Measurements from ENCODE around the gene IKBKE.

IKBKE gene

DNA sequence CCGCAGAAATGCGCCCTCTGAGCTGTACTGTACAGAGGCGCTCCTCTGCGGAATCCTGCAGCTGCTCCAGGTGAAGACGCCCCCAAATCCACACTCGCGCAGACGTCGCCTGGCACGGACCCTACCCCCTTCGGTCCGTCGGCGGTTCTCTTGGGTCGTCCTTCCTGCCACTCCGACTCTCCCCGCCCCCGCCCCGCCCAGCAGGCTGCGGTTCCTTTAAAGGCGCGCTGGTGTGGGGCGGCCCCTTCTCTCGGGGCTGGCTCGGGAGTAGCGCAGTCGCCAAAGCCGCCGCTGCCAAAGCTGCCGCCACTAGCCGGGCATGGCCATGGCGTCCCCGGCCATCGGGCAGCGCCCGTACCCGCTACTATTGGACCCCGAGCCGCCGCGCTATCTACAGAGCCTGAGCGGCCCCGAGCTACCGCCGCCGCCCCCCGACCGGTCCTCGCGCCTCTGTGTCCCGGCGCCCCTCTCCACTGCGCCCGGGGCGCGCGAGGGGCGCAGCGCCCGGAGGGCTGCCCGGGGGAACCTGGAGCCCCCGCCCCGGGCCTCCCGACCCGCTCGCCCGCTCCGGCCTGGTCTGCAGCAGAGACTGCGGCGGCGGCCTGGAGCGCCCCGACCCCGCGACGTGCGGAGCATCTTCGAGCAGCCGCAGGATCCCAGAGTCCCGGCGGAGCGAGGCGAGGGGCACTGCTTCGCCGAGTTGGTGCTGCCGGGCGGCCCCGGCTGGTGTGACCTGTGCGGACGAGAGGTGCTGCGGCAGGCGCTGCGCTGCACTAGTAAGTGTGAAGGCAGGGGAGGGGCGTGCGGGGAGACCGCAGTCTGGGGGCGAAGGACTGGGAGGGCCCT, 37.2 kb downstream of the IKBKE start, which contains the start of gene RASSF5:
Gene RASSF5 (plus strand): TSS at position 248 of the 846 bp plus-strand sequence. CDS start 72 bp downstream, at position 320.
- TF ChIP-seq YY1 (IDR thresholded peaks at IDR 0.05; ENCODE audit: low read depth) (no peak; the same call in 1 of the 2 replicates), FOXM1 (IDR thresholded peaks at IDR 0.05; ENCODE audit: borderline replicate concordance, low read depth) (no peak), CREB1 (IDR thresholded peaks at IDR 0.05; ENCODE audit: low read depth) (no peak), TAF1 (IDR thresholded peaks at IDR 0.05; ENCODE audit: low read depth) (no peak)

DNA sequence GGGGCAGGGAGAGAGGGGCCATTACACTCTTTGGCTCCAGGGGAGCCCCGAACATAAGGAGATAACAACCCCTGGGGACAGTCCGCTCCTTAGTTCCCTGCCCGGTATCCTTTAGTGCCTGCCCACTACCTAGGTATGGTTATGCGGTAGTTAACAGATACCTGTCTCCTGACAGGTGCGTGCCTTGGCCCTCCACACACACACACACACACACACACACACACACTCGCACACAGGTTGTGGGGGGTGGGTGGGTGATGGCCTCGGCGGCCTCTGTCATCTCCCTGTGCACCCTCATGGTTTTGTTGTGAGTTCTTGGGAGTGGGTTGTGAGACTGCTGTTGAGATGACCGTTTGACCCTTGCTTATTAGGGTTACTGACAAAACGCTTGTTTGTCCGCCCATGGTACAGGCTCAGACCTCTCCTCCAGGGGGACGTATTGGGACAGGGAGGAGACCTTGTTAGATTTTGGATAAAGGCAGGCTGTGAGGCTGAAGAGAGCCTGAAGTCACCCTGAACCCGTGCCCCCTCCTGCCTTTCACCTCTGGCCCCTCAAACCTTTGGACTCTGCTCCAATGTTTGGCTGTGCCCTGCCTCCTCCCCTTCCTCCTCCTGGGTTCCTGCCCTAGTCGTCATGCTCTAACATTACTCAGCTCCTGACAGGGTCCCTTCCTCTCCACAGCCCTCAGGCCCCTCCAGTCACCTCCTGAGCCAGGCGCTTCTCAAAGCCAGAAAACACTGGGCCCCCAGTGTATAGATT, 38.0 kb downstream of the IKBKE start:
- TF ChIP-seq EGR1 (IDR thresholded peaks at IDR 0.05) = no peak
- no peak for TF ChIP-seq RAD21 (IDR thresholded peaks at IDR 0.05; ENCODE audit: low read depth)
- no peak for TF ChIP-seq YY1 (IDR thresholded peaks at IDR 0.05; ENCODE audit: low read depth)
- TF ChIP-seq, protein P1, sequence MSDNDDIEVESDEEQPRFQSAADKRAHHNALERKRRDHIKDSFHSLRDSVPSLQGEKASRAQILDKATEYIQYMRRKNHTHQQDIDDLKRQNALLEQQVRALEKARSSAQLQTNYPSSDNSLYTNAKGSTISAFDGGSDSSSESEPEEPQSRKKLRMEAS (IDR thresholded peaks at IDR 0.05) = no peak
- TF ChIP-seq CREB1 (IDR thresholded peaks at IDR 0.05; ENCODE audit: low read depth) = no peak
- TF ChIP-seq TEAD4 (IDR thresholded peaks at IDR 0.05) = no peak
- no peak for TF ChIP-seq CEBPB (IDR thresholded peaks at IDR 0.05)
- no peak for TF ChIP-seq TCF12 (IDR thresholded peaks at IDR 0.05; ENCODE audit: low read depth)
- no peak for TF ChIP-seq TAF1 (IDR thresholded peaks at IDR 0.05; ENCODE audit: low read depth)
- no peak for TF ChIP-seq ZBTB7A (IDR thresholded peaks at IDR 0.05; ENCODE audit: low read depth)
- TF ChIP-seq EP300 (IDR thresholded peaks at IDR 0.05; ENCODE audit: borderline replicate concordance) = no peak

DNA sequence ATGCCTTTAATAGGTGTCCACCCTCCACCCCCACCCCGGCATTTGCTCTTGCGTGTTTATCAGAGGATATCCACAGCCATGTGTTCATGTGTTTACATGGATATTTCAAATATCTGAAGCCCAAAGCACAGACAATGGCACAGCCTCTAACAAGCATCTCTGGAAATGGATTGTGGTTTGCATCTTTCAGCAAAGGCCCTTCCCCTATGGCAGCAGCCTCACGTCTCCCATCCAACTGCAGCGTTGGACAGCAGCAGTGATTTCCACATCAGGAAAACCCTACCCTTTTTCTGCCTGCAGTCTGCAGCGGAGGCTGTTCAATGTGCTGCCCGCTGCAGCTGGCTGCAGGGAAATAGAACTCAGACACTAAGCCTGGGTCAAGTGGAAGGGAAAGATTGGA, 38.7 kb downstream of the IKBKE start:
- TF ChIP-seq FOXM1 (IDR thresholded peaks at IDR 0.05; ENCODE audit: borderline replicate concordance, low read depth) (no peak), CREB1 (IDR thresholded peaks at IDR 0.05; ENCODE audit: low read depth) (no peak), NFIC (IDR thresholded peaks at IDR 0.05) (no peak), TEAD4 (IDR thresholded peaks at IDR 0.05) (no peak), YY1 (IDR thresholded peaks at IDR 0.05; ENCODE audit: low read depth) (no peak), TCF12 (IDR thresholded peaks at IDR 0.05; ENCODE audit: low read depth) (no peak), TAF1 (IDR thresholded peaks at IDR 0.05; ENCODE audit: low read depth) (no peak), EGR1 (IDR thresholded peaks at IDR 0.05) (no peak), RAD21 (IDR thresholded peaks at IDR 0.05; ENCODE audit: low read depth) (no peak), ZBTB7A (IDR thresholded peaks at IDR 0.05; ENCODE audit: low read depth) (no peak), EP300 (IDR thresholded peaks at IDR 0.05; ENCODE audit: borderline replicate concordance) (no peak), CEBPB (IDR thresholded peaks at IDR 0.05) (no peak)
- TF ChIP-seq, protein P1 (IDR thresholded peaks at IDR 0.05) = no peak
- TF ChIP-seq, protein P2, sequence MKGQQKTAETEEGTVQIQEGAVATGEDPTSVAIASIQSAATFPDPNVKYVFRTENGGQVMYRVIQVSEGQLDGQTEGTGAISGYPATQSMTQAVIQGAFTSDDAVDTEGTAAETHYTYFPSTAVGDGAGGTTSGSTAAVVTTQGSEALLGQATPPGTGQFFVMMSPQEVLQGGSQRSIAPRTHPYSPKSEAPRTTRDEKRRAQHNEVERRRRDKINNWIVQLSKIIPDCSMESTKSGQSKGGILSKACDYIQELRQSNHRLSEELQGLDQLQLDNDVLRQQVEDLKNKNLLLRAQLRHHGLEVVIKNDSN (IDR thresholded peaks at IDR 0.05) = no peak
- TF ChIP-seq, protein P3, sequence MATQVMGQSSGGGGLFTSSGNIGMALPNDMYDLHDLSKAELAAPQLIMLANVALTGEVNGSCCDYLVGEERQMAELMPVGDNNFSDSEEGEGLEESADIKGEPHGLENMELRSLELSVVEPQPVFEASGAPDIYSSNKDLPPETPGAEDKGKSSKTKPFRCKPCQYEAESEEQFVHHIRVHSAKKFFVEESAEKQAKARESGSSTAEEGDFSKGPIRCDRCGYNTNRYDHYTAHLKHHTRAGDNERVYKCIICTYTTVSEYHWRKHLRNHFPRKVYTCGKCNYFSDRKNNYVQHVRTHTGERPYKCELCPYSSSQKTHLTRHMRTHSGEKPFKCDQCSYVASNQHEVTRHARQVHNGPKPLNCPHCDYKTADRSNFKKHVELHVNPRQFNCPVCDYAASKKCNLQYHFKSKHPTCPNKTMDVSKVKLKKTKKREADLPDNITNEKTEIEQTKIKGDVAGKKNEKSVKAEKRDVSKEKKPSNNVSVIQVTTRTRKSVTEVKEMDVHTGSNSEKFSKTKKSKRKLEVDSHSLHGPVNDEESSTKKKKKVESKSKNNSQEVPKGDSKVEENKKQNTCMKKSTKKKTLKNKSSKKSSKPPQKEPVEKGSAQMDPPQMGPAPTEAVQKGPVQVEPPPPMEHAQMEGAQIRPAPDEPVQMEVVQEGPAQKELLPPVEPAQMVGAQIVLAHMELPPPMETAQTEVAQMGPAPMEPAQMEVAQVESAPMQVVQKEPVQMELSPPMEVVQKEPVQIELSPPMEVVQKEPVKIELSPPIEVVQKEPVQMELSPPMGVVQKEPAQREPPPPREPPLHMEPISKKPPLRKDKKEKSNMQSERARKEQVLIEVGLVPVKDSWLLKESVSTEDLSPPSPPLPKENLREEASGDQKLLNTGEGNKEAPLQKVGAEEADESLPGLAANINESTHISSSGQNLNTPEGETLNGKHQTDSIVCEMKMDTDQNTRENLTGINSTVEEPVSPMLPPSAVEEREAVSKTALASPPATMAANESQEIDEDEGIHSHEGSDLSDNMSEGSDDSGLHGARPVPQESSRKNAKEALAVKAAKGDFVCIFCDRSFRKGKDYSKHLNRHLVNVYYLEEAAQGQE (IDR thresholded peaks at IDR 0.05; ENCODE audit: low read depth) = no peak

DNA sequence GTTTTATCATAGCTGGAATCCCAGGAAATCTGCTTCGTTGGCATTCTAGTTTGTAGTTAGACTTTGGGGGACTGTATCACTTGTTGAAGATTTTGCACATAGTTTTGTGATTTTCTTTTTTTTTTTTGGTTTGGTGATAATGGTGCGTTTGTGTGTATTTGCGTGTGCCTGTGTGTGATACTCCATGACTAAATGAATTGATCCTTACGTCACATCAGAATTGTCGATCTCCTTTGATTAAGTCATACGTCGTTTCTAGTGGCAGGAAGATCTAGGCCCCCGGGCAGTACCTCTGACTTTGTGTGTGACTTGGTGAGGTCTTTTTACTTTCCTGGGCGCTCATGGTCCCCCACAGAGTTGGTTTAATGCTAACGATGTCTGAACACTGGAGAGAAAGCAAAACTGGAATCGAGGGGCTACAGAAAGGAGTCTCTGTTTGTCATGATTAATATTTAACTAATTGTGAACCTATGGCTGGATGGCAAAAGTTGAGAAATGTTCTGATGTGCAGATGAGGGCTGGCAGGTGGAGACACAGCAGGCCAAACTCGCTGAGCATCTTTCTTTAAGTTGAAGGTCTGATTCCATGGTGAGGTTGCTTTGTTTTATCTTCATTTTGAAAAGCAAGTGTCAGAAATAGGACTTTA, 39.5 kb downstream of the IKBKE start:
- TF ChIP-seq TEAD4 (IDR thresholded peaks at IDR 0.05) (no peak), EP300 (IDR thresholded peaks at IDR 0.05; ENCODE audit: borderline replicate concordance) (no peak), RAD21 (IDR thresholded peaks at IDR 0.05; ENCODE audit: low read depth) (no peak), NFIC (IDR thresholded peaks at IDR 0.05) (no peak), TAF1 (IDR thresholded peaks at IDR 0.05; ENCODE audit: low read depth) (no peak), CREB1 (IDR thresholded peaks at IDR 0.05; ENCODE audit: low read depth) (no peak)
- TF ChIP-seq, protein P2 (IDR thresholded peaks at IDR 0.05) = no peak
- TF ChIP-seq, protein P3 (IDR thresholded peaks at IDR 0.05; ENCODE audit: low read depth) = no peak

DNA sequence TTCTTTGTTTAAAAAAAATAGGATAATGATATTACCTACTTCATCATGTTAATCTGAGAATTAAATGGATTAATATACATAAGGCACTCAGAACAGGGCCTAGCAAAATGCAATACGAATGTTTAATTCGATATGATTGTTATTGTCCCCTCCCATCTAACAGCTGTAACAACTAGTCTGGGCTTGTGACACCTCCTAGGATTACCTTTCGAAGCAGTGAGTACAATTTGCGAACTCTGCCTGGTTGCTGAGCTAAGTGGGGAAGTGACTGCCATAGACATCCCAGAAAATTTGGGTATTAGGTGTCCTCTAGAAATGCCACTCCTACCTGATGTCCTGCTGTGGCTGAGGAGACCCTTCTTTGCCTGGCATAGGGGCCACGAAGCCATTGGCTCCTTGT, 40.1 kb downstream of the IKBKE start:
- TF ChIP-seq TCF12 (IDR thresholded peaks at IDR 0.05; ENCODE audit: low read depth) = no peak
- TF ChIP-seq RAD21 (IDR thresholded peaks at IDR 0.05; ENCODE audit: low read depth) = no peak
- TF ChIP-seq TAF1 (IDR thresholded peaks at IDR 0.05; ENCODE audit: low read depth) = no peak
- TF ChIP-seq EGR1 (IDR thresholded peaks at IDR 0.05) = no peak
- no peak for TF ChIP-seq NFIC (IDR thresholded peaks at IDR 0.05)
- TF ChIP-seq ZBTB7A (IDR thresholded peaks at IDR 0.05; ENCODE audit: low read depth) = no peak
- TF ChIP-seq CEBPB (IDR thresholded peaks at IDR 0.05) = no peak
- TF ChIP-seq FOXM1 (IDR thresholded peaks at IDR 0.05; ENCODE audit: borderline replicate concordance, low read depth) = no peak
- no peak for TF ChIP-seq TEAD4 (IDR thresholded peaks at IDR 0.05)
- TF ChIP-seq CREB1 (IDR thresholded peaks at IDR 0.05; ENCODE audit: low read depth) = no peak
- TF ChIP-seq, protein P3 (IDR thresholded peaks at IDR 0.05; ENCODE audit: low read depth) = no peak
- TF ChIP-seq, protein P2 (IDR thresholded peaks at IDR 0.05) = no peak
- TF ChIP-seq YY1 (IDR thresholded peaks at IDR 0.05; ENCODE audit: low read depth) = no peak
- no peak for TF ChIP-seq EP300 (IDR thresholded peaks at IDR 0.05; ENCODE audit: borderline replicate concordance)
- TF ChIP-seq, protein P1 (IDR thresholded peaks at IDR 0.05) = no peak
